Measurements from ENCODE around the gene CPNE4.

Gene CPNE4

GRCh38 chr3:131801566-131801965, 233.2 kb downstream of the CPNE4 start:
- no peak for TF ChIP-seq CTCF (conservative IDR thresholded peaks at IDR 0.05; ENCODE audit: low read depth)
- DNase-seq (ENCODE audit: low spot score): no peak
- ChIA-PET POLR2A (ENCODE audit: low non-redundant PET) (no interaction called here), CTCF (no interaction called here)
- no peak overlapping the region for H3K27ac ChIP-seq

- CTCF ChIA-PET: no interaction called here
- POLR2A ChIA-PET (ENCODE audit: low non-redundant PET): no interaction called here
- DNase-seq (ENCODE audit: low spot score): no peak
- TF ChIP-seq CTCF (conservative IDR thresholded peaks at IDR 0.05; ENCODE audit: low read depth): no peak
- no peak overlapping the region for H3K27ac ChIP-seq
Measured at GRCh38 chr3:131797776-131798175, 237.0 kb downstream of the CPNE4 start.

GRCh38 chr3:131796558-131797198, 238.1 kb downstream of the CPNE4 start:
- POLR2A ChIA-PET (ENCODE audit: low non-redundant PET): no interaction called here
- no peak for TF ChIP-seq CTCF (conservative IDR thresholded peaks at IDR 0.05; ENCODE audit: low read depth)
- CTCF ChIA-PET: interaction anchor here (1.0 kb wide), 1 partner anchor 233 kb away, joined by 7 read pairs; no protein-coding TSS in a partner anchor
- DNase-seq (ENCODE audit: low spot score): no peak
- no peak overlapping the region for H3K27ac ChIP-seq

GRCh38 chr3:131796111-131796510, 238.7 kb downstream of the CPNE4 start:
- H3K27ac ChIP-seq: no peak overlapping the region
- TF ChIP-seq CTCF (conservative IDR thresholded peaks at IDR 0.05; ENCODE audit: low read depth): no peak
- ChIA-PET CTCF (interaction anchor here (1.0 kb wide), 1 partner anchor 233 kb away, joined by 7 read pairs; no protein-coding TSS in a partner anchor), POLR2A (ENCODE audit: low non-redundant PET) (no interaction called here)
- DNase-seq (ENCODE audit: low spot score): no peak

- TF ChIP-seq CTCF (conservative IDR thresholded peaks at IDR 0.05; ENCODE audit: low read depth): no peak
- POLR2A ChIA-PET (ENCODE audit: low non-redundant PET): no interaction called here
- CTCF ChIA-PET: interaction anchor here (0.6 to 1.9 kb wide), 9 partner anchors 11 to 743 kb away, joined by 3 to 8 read pairs (median 3); no protein-coding TSS in a partner anchor
- DNase-seq (ENCODE audit: low spot score): no peak
- no peak overlapping the region for H3K27ac ChIP-seq
Measured at GRCh38 chr3:131795390-131796090, 239.3 kb downstream of the CPNE4 start.

GRCh38 chr3:131794766-131795388, 239.9 kb downstream of the CPNE4 start:
- CTCF ChIA-PET: interaction anchor here (0.6 to 1.9 kb wide), 8 partner anchors 10 to 743 kb away, joined by 3 to 8 read pairs (median 3); no protein-coding TSS in a partner anchor

More at GRCh38 chr3:131794766-131795388, 239.9 kb downstream of the CPNE4 start:
- POLR2A ChIA-PET (ENCODE audit: low non-redundant PET): no interaction called here
- peak; percentile 76 for TF ChIP-seq CTCF (conservative IDR thresholded peaks at IDR 0.05; ENCODE audit: low read depth)
- no peak overlapping the region for H3K27ac ChIP-seq
- DNase-seq (ENCODE audit: low spot score): peak; percentile 48

All from RWPE1 (cell line).